NCI-H2081 treated with DMSO at 0.1 percent for 48 hours (cell line): ENCODE measurements around the gene TXLNB.

ENCODE experiments used
- DNase-seq: peaks from one replicate; lab custom pipeline; 2025; lab: John Stamatoyannopoulos, UW

TXLNB gene

GRCh38 chr6:139271056-139271455 lies 20.7 kb downstream of the TXLNB start:
- no peak for DNase-seq

GRCh38 chr6:139270249-139270648 lies 21.5 kb downstream of the TXLNB start:
- no peak for DNase-seq

DNA sequence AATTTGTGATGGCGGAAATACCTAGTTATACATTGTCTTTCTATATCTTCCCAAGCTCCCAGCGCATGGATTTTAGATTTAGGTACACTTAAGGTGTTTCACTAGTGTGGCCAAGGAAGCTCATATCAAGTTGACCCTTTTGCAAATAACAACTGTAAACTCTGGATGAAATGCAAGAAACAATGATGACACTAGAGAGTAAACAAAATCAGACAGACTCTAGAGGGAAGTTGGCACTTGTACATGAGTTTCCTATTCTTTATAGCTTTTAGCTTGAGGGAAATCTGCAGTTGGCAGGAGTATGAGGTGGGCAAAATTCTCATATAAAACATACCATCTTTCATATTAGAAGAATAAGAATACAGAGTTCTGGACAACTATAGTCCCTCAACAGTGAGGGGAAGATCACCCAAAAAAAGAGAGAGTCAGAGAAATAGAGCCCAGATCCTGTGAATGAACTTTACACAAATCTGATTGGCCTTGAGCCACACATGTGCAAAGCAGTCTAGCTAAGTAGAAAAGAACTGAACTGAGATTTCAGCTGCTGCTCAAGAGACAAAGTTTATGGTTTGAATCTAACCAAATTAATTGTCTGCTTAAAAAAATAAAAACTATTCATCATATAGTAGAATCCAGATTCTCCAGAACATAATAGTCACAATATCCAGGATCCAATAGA lies 26.1 kb downstream of the TXLNB start:
- no peak for DNase-seq

GRCh38 chr6:139262519-139263300 lies 29.1 kb downstream of the TXLNB start:
- DNase-seq: peak; percentile 73

DNA sequence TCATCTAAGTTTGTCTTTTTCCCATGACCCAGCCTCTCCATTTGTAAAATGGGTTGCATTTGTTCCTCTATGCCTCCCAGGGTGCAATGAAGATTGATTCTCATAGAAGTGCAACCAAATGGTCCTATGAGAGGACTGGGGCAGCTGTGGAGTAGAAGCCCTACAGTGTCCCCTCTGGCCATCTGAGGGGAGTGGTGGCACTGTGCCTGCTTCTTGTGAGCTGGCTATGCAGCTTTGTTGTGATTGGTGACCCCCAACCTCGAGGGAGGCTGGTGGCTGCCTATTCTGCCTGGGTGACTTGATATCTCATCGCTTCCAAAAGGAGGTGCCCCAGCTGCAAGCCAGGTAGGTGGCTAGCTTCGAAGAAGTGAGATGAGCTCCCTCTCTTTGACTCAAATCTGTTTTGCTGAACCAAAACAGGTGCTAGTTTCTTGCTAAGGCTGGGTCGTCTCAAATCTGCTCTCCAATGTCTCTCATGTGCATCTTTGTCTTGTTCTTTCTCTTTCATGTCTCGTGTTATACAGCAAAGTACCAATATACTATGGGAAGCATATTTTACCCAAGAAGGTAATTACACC lies 33.9 kb downstream of the TXLNB start:
- DNase-seq: no peak

DNA sequence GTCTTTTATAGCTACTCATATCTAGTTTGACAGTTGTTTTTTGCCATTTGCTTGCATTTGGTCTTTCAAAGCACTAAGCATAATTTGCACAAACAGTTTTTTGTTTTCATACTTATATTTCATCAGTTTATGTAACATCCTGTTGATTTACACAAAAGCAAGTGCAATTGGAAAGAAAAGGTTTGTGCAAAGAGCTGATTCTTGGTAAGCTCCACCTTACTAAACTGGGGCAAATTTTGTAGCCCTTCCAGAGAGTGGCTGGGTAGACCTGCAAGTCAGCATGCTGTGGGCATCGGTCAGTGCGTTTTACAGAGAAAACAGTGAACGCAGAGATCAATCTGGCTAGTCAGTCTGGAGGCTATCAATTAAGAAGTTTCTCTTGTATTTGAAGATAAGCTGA lies 34.5 kb downstream of the TXLNB start:
- no peak for DNase-seq

GRCh38 chr6:139256087-139256486 lies 35.7 kb downstream of the TXLNB start:
- DNase-seq: no peak

DNA sequence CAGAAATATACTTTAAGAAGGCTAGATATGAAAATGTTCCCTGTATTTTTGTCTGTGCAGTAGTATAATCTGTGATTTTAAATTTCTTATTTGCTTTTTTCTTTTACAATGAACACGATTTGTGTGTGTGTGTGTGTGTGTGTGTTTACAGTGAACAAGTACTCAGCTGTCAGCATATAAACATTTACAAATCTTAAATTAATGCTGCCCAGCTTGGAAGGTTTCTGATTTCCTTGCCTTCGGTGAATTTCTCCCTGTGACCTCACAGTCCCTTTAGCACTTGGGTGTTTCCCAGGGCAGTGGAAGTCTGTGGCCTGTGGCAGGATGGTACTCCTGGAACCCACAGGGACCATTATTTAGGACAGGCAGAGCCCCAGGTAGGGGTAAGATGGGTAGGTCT lies 37.6 kb downstream of the TXLNB start:
- DNase-seq: no peak

- DNase-seq: no peak
Observed at GRCh38 chr6:139253656-139254055, 38.1 kb downstream of the TXLNB start.

DNA sequence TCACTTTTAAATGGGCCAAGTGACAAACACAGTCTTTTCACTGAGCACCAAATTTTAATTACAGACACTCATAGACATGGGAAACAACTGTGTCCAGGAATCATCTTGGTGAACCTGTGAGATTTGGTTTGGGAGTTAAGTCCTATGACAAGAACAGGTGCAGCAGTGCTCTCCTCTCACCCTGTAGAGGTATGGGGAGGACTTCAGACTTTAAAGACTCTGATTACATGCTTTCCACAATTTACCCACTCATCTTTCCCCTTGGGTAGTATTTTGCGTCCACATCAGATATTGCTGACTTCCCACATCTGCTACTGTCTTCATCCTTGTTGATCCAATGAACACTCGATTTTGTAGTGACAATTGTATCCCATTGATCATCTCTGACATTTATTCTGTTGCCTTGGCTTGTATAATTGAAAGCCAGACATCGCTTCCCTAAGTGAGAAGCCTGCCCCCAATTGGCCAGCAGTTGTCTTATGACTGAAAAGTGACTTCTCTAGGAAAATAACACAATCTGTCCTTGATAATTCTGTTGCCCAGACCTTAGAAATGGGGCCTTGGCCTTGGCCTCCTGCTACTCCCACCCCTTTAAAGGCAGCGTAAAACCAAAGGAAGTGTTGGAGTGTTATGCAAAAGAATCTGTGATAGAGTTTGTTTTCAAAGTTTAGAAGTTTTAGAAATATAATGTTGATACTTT lies 40.0 kb downstream of the TXLNB start:
- DNase-seq: no peak

GRCh38 chr6:139251045-139251690 lies 40.6 kb downstream of the TXLNB start:
- no peak for DNase-seq

- no peak for DNase-seq
Observed at GRCh38 chr6:139250296-139251044, 41.3 kb downstream of the TXLNB start.

- no peak for DNase-seq
Observed at GRCh38 chr6:139249395-139249794, 42.4 kb downstream of the TXLNB start.

DNA sequence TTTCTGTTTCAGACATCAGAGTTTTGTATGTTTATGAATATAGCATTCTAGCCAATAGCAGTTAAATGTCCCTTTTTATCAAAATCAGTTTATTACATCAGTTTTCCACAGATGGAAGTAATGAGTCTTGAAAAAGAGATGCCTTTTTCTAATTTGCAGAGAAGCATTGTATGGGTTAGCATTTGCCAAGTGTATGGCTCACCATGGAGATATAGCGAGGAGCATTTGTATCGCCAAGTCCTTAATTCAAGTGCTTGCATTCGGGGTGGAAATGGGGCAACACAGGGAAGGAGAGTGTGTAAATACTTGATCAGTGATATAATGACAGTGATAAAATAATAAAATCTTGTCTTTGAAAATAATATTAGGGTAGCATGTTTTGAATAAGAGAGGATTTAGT lies 42.9 kb downstream of the TXLNB start:
- DNase-seq: no peak

GRCh38 chr6:139247618-139248017 lies 44.2 kb downstream of the TXLNB start:
- DNase-seq: no peak

DNA sequence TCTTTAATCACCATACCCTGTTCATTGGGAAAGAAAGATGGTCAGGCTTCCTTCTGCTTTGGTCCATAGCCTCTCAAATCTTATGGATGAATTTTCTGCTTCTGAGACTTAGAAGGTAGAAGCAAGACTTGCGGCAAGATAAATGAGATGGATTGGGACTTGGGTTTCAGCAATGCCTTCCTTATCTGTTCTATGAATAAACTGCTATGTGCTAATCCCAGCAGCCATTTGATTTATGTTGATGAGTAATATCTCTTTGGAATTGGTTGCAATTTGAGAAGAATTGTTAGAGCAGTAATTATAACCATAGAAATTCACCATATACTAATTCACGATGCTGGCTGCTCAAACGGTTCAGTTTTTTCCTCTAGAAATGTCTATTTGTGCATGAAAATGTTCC lies 48.3 kb downstream of the TXLNB start:
- DNase-seq: no peak

GRCh38 chr6:139242457-139243240 lies 49.1 kb downstream of the TXLNB start:
- DNase-seq: no peak

DNA sequence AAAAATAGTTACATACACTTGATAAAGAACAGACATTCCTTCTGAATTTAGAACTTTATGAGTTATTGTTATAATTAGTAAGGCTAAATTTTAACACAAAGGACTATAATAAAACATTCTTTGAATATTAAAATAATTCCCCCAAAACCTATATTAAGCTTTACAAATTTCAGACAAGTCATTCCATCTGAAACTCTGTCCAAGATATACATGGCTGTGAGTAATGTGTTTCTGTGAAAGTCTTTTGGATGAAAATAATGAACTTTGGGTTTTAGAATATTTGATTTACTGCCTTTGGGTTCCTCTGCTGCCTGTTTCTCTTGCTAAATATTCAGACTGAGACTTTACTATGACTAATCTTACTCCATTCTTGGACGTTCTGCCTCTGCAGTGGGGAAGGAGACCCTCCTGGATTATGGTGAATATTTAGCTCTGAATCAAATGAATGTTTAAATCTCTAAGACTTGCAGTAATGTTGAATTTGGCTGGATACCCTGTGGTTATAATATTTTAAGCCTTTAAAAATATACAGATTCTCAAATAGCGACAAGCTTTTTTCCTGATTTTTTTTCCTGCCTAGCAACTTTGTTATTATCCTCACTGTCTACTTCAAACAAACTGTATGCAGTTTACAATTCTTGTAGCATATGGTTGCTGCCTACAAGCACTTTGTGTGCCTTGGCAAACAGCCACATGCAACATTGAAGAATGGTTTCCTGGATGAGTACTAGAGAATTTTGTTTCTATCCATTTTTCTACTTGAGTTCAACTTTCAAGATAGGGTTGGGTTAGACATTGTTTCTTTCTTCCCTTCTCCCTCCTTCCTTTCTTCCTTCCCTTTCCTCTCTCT lies 51.4 kb downstream of the TXLNB start:
- peak; percentile 15 for DNase-seq

DNA sequence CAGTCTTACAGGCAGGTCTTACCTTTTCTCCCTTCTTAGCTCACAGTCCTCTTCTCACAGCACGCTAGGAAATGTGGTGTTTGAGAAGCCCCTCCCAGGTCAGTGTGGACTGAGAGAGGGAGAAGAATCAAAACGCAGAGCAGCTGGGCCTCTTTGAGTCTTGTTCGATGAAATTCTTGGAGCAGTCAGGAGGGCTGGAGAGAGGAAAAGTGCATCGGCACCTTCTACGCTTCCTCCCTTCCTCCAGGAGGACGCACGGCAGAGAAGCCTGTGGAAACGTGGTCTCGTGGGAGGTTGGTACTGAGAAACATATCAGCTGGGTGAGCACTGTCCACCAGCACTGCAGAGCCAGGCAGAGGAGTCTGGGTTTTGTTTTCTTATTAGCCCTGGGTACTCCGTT lies 52.7 kb downstream of the TXLNB start:
- DNase-seq: no peak

DNA sequence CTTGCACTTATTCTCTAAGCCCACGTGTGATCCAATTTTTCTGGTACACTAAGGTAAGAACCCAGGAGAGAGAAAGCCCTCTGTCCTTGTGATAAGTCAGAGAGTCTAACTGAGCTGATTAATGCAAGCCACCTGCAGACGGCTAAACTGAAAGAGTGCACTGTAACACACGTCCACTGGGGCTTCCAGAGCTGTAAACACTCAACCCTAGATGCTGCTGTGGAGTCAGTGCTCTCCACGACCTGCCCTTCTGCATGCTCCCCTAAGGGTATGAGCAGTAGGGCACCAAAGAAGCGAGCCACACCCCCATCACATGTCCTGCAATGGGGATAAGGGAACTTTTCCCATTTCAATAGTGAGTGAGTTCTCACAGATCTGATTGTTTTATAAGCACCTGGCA lies 55.7 kb downstream of the TXLNB start:
- DNase-seq: no peak
